Natural killer cell (primary cell): ENCODE measurements around the gene TGFBR2. TPM values are rescaled to one million over a fixed set of nuclear protein-coding genes. Genes with fewer than 3 reads are reported as not detected.

Source experiments
- ATAC-seq, 3 donors: fragments of 150-1000 bp in 2 of 3; fragments of 200-7000 bp in 1 of 3; cut with Tn5 transposase; 1 replicate in 1 of 3; 2 replicates in 2 of 3; pipeline ENCODE4 v1.10.0; 2021; ENCODE audit warnings: mild to moderate bottlenecking in 2 of 3, moderate library complexity in 2 of 3
- DNase-seq, 2 donors: peaks; one replicate each; pipeline versions ENCODE4 v3.0.0 to v3.0.0-alpha.2; 2013 to 2021; ENCODE audit warnings: mixed read lengths in 1 of 2
- H3K27ac ChIP-seq: one replicate; pipeline ENCODE4 v1.5.1; 2013; ENCODE audit warnings: mild to moderate bottlenecking, low read length
- H3K27me3 ChIP-seq: one replicate; pipeline ENCODE4 v1.6.1; 2013; ENCODE audit warnings: low read length; ENCODE audit not compliant: control insufficient read depth, insufficient read depth
- H3K36me3 ChIP-seq: one replicate; pipeline ENCODE4 v1.6.1; 2013; ENCODE audit warnings: low read length; ENCODE audit not compliant: control insufficient read depth, insufficient read depth
- H3K4me1 ChIP-seq: one replicate; pipeline ENCODE4 v1.6.1; 2013; ENCODE audit warnings: low read length; ENCODE audit not compliant: control insufficient read depth, insufficient read depth
- H3K4me3 ChIP-seq: one replicate; pipeline ENCODE4 v1.5.1; 2013; ENCODE audit warnings: low read length
- H3K9me3 ChIP-seq: one replicate; pipeline ENCODE4 v1.6.1; 2013; ENCODE audit warnings: low read length; ENCODE audit not compliant: control insufficient read depth, insufficient read depth
- H3K27ac Mint-ChIP-seq, 2 donors: one replicate each; pipeline ENCODE4 v1.8.0; 2022; ENCODE audit warnings: mild to moderate bottlenecking in 2 of 2, mixed read lengths in 2 of 2, moderate library complexity in 1 of 2
- H3K27me3 Mint-ChIP-seq, 2 donors: one replicate each; pipeline ENCODE4 v1.8.0; 2022; ENCODE audit warnings: low read depth in 2 of 2, mixed read lengths in 2 of 2
- H3K36me3 Mint-ChIP-seq: one replicate; pipeline ENCODE4 v1.8.0; 2022; ENCODE audit warnings: mixed read lengths
- H3K4me1 Mint-ChIP-seq, 2 donors: one replicate each; pipeline ENCODE4 v1.8.0; 2022; ENCODE audit warnings: mixed read lengths in 2 of 2
- H3K4me3 Mint-ChIP-seq: one replicate; pipeline ENCODE4 v1.8.0; 2022; ENCODE audit warnings: mild to moderate bottlenecking, moderate library complexity, mixed read lengths
- H3K9me3 Mint-ChIP-seq, 2 donors: one replicate each; pipeline ENCODE4 v1.8.0; 2022; ENCODE audit warnings: mixed read lengths in 2 of 2
- WGBS: methylation state at CpG from one replicate; pipeline ENCODE4 v1.1.7; 2013; ENCODE audit warnings: missing lambda C conversion rate; ENCODE audit not compliant: insufficient coverage; 5-methylcytosine and 5-hydroxymethylcytosine counted together
- intact Hi-C: fragments of 100-400 bp; cut with micrococcal nuclease; formaldehyde crosslinking; loops from one replicate; pipeline ENCODE4 v1.14.2; 2022
- total RNA-seq, 4 donors: library from RNA; stranded (reverse); fragments of 120-200 nt in 1 of 4; gene quantifications; one replicate each; pipeline versions ENCODE4 v1.2.3 to v1.2.4, GENCODE V29; 2013 to 2022
- TF ChIP-seq, protein P1 (sequence below): fragments of 200-600 bp; IDR thresholded peaks from one replicate; pipeline ENCODE4 v1.8.0; 2022; ENCODE audit warnings: antibody characterized with exemption

The TGFBR2 gene
- total RNA-seq, 3 donors from 2014 or later (not counting 1 experiment from before 2014, with no cell fraction given): 70.4 to 113 (median 99.3) TPM

DNA sequence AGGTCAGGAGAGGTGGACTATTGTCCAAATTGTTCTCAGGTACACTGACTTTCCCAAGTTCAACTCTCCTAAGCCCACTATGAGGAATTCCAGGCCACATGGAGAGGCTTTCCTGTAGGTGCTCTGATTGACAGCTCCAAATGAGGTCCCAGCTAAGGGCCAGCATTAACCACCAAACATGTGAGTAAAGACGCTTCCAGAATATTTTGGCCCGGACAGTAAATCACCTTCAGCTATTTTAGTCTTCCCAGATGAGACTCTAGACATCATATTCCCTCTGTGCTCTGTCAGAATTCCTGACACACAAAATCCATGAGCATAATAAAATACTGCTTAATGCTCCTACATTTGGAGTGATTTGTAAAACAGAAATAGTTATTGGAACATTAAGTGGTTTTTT, 135.5 kb downstream of the TGFBR2 start:
- Histone ChIP-seq H3K27ac (no peak overlapping the region), H3K4me3 (no peak overlapping the region), H3K4me1 (peaks cover 3% of the 10 kb centered on the region), H3K9me3 (no peaks in the 10 kb centered on the region), H3K27me3 (no peaks in the 10 kb centered on the region), H3K36me3 (no peaks in the 10 kb centered on the region)
- DNase-seq (no peak), ATAC-seq (no peak)
- peaks cover 6 to 18% of the 10 kb centered on the region in 2 donors for H3K4me1 Mint-ChIP-seq
- intact Hi-C loops: no loop called here
- WGBS: 97% methylated on average over 2 of the region's 2 CpGs
- H3K36me3 Mint-ChIP-seq: no peaks in the 10 kb centered on the region
- TF ChIP-seq, protein P1, sequence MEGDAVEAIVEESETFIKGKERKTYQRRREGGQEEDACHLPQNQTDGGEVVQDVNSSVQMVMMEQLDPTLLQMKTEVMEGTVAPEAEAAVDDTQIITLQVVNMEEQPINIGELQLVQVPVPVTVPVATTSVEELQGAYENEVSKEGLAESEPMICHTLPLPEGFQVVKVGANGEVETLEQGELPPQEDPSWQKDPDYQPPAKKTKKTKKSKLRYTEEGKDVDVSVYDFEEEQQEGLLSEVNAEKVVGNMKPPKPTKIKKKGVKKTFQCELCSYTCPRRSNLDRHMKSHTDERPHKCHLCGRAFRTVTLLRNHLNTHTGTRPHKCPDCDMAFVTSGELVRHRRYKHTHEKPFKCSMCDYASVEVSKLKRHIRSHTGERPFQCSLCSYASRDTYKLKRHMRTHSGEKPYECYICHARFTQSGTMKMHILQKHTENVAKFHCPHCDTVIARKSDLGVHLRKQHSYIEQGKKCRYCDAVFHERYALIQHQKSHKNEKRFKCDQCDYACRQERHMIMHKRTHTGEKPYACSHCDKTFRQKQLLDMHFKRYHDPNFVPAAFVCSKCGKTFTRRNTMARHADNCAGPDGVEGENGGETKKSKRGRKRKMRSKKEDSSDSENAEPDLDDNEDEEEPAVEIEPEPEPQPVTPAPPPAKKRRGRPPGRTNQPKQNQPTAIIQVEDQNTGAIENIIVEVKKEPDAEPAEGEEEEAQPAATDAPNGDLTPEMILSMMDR: no peak
- no peak overlapping the region for H3K27ac Mint-ChIP-seq
- no peaks in the 10 kb centered on the region for H3K9me3 Mint-ChIP-seq
- no peak overlapping the region for H3K4me3 Mint-ChIP-seq
- no peaks in the 10 kb centered on the region for H3K27me3 Mint-ChIP-seq

GRCh38 chr3:30742796-30743619, 136.6 kb downstream of the TGFBR2 start:
- no peaks in the 10 kb centered on the region for H3K27me3 ChIP-seq
- H3K27ac ChIP-seq: no peak overlapping the region
- no peaks in the 10 kb centered on the region for H3K36me3 ChIP-seq
- H3K9me3 ChIP-seq: no peaks in the 10 kb centered on the region
- H3K4me1 ChIP-seq: peaks cover 3% of the 10 kb centered on the region
- 84% methylated on average over 3 of the region's 4 CpGs for WGBS
- DNase-seq (no peak), ATAC-seq (no peak)
- Mint-ChIP-seq H3K4me3 (no peak overlapping the region), H3K27me3 (no peaks in the 10 kb centered on the region), H3K9me3 (no peaks in the 10 kb centered on the region), H3K4me1 (peaks cover 6 to 18% of the 10 kb centered on the region in 2 donors), H3K27ac (no peak overlapping the region), H3K36me3 (no peaks in the 10 kb centered on the region)
- intact Hi-C loops: no loop called here
- H3K4me3 ChIP-seq: no peak overlapping the region
- TF ChIP-seq, protein P1: no peak
